ENCODE results near the gene IFT25. TPM values are rescaled to one million over a fixed set of nuclear protein-coding genes. Genes with fewer than 3 reads are reported as not detected.

The IFT25 gene
- total and polyA plus RNA-seq, 2 experiments from 2014 or later, result 27.4 to 69.0 TPM

DNA sequence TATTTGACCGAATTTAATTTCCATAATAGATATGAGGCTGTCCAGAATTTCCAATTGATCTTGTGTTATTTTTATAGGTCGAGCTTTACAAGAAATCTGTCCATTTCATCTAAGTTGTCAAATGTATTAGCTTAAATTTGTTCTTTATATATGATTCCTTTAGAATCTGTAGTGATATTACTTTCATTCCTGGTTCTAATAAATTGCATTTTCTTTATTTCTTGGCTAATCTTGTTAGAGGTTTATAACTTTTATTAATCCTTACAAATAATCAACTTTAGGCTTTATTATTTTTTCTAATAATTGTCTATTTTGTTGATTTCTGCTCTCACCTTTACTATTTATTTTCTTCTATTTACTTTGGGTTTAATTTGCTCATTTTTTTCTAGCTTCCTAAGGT, 14.0 kb downstream of the IFT25 start:
- WGBS (ENCODE audit: low lambda C conversion rate, missing lambda C conversion rate), result 97% methylated on average over 2 of the region's 2 CpGs

DNA sequence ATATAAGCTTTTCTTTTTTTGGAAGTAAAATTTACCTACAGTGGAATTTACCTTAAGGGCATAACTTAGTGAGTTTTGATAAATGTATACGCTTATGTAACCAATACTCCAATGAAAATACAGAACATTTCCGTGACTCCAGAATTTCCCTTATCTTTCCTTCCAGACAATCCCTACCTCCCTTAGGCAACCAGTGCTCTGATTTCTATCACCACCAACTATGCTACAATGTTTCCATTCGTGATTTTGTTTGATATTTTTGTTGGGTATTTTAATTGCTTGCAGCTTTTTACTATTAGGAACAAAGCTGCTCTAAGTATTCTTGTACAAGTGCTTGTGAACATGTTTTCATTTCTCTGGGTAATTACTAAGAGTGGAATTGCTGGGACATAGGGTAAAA, 14.6 kb downstream of the IFT25 start:
- Histone ChIP-seq H3K4me2 (no peak overlapping the region), H3K9me3 (ENCODE audit: low read depth) (peaks cover 12% of the 10 kb centered on the region), H2AFZ (no peak overlapping the region), H3K79me2 (peaks cover 3% of the 10 kb centered on the region), H3K36me3 (replicated peaks; ENCODE audit: insufficient read depth, low read depth) (no peaks in the 10 kb centered on the region), H3K27me3 (no peaks in the 10 kb centered on the region), H3K4me1 (ENCODE audit: insufficient read depth) (no peaks in the 10 kb centered on the region), H3K27ac (no peak overlapping the region), H4K20me1 (ENCODE audit: insufficient read depth, poor library complexity, severe bottlenecking) (no peaks in the 10 kb centered on the region), H3K9me2 (replicated peaks; ENCODE audit: insufficient read depth) (no peaks in the 10 kb centered on the region), H3K4me3 (no peak overlapping the region)
- TF ChIP-seq, protein P1, sequence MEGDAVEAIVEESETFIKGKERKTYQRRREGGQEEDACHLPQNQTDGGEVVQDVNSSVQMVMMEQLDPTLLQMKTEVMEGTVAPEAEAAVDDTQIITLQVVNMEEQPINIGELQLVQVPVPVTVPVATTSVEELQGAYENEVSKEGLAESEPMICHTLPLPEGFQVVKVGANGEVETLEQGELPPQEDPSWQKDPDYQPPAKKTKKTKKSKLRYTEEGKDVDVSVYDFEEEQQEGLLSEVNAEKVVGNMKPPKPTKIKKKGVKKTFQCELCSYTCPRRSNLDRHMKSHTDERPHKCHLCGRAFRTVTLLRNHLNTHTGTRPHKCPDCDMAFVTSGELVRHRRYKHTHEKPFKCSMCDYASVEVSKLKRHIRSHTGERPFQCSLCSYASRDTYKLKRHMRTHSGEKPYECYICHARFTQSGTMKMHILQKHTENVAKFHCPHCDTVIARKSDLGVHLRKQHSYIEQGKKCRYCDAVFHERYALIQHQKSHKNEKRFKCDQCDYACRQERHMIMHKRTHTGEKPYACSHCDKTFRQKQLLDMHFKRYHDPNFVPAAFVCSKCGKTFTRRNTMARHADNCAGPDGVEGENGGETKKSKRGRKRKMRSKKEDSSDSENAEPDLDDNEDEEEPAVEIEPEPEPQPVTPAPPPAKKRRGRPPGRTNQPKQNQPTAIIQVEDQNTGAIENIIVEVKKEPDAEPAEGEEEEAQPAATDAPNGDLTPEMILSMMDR (IDR thresholded peaks at IDR 0.05; ENCODE audit: poor library complexity), result no peak
- no peak for TF ChIP-seq EZH2 (IDR thresholded peaks at IDR 0.05; ENCODE audit: borderline replicate concordance)
- no peak for TF ChIP-seq EZH2phosphoT487 (IDR thresholded peaks at IDR 0.05; ENCODE audit: low read depth, severe bottlenecking, unreplicated experiment)
- WGBS (ENCODE audit: low lambda C conversion rate, missing lambda C conversion rate), result 89% methylated on average over 3 of the region's 3 CpGs
- DNase-seq (ENCODE audit: low spot score), result no peak

More for the DNA sequence above, 14.0 kb downstream of the IFT25 start:
- H3K27me3 ChIP-seq, result no peaks in the 10 kb centered on the region
- H3K36me3 ChIP-seq (replicated peaks; ENCODE audit: insufficient read depth, low read depth), result no peaks in the 10 kb centered on the region
- no peak for DNase-seq (ENCODE audit: low spot score)
- TF ChIP-seq, protein P1 (IDR thresholded peaks at IDR 0.05; ENCODE audit: poor library complexity), result no peak
- TF ChIP-seq EZH2phosphoT487 (IDR thresholded peaks at IDR 0.05; ENCODE audit: low read depth, severe bottlenecking, unreplicated experiment), result no peak
- no peak for TF ChIP-seq EZH2 (IDR thresholded peaks at IDR 0.05; ENCODE audit: borderline replicate concordance)
- H3K4me1 ChIP-seq (ENCODE audit: insufficient read depth), result no peaks in the 10 kb centered on the region
- H3K4me2 ChIP-seq, result no peak overlapping the region
- H2AFZ ChIP-seq, result no peak overlapping the region
- H3K4me3 ChIP-seq, result no peak overlapping the region
- peaks cover 12% of the 10 kb centered on the region for H3K9me3 ChIP-seq (ENCODE audit: low read depth)
- no peak overlapping the region for H3K27ac ChIP-seq
- H4K20me1 ChIP-seq (ENCODE audit: insufficient read depth, poor library complexity, severe bottlenecking), result no peaks in the 10 kb centered on the region
- peaks cover 3% of the 10 kb centered on the region for H3K79me2 ChIP-seq
- H3K9me2 ChIP-seq (replicated peaks; ENCODE audit: insufficient read depth), result no peaks in the 10 kb centered on the region

DNA sequence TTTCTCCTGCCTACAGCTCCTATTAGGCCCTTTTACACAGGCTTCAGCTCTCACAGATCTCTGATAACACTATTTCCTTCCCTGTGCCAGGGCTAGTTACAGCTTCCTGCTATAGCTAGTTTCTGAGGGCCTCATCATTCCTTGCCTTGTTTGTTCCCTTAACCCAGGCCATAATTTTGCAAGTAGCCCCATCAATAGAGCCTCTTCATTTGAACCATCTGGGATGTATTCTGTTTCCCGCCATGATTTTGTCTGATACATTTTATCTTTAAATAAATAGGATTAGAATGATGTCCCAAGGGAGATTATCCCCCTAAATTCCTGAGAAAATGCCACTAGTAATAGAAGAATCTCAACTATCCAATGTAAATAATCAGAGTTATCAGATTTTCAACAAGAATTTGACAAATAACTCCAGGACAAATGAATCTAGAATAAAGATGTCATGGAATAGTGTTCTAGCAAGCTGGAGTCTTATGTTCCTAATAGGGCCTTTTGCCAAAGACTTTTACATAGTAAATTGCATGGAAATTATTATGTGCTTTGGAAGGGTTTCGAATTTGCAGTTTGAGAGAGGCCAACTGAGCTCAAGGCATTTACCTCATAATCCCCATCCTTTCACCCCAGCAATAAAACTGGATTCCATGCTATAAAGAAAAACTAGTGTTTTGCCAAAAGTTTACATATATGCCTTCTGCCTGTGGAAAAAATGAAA, 16.1 kb downstream of the IFT25 start:
- Histone ChIP-seq H4K20me1 (ENCODE audit: insufficient read depth, poor library complexity, severe bottlenecking) (no peaks in the 10 kb centered on the region), H3K27me3 (no peaks in the 10 kb centered on the region), H2AFZ (no peak overlapping the region), H3K36me3 (replicated peaks; ENCODE audit: insufficient read depth, low read depth) (no peaks in the 10 kb centered on the region), H3K9me2 (replicated peaks; ENCODE audit: insufficient read depth) (no peaks in the 10 kb centered on the region), H3K79me2 (peaks cover 3% of the 10 kb centered on the region), H3K27ac (peak overlapping the region; percentile 58), H3K4me3 (no peak overlapping the region), H3K4me2 (no peak overlapping the region), H3K4me1 (ENCODE audit: insufficient read depth) (no peaks in the 10 kb centered on the region), H3K9me3 (ENCODE audit: low read depth) (peaks cover 8% of the 10 kb centered on the region)
- no peak for DNase-seq (ENCODE audit: low spot score)
- 61% methylated on average over 2 of the region's 2 CpGs for WGBS (ENCODE audit: low lambda C conversion rate, missing lambda C conversion rate)
- TF ChIP-seq EZH2phosphoT487 (IDR thresholded peaks at IDR 0.05; ENCODE audit: low read depth, severe bottlenecking, unreplicated experiment), result no peak
- no peak for TF ChIP-seq EZH2 (IDR thresholded peaks at IDR 0.05; ENCODE audit: borderline replicate concordance)

DNA sequence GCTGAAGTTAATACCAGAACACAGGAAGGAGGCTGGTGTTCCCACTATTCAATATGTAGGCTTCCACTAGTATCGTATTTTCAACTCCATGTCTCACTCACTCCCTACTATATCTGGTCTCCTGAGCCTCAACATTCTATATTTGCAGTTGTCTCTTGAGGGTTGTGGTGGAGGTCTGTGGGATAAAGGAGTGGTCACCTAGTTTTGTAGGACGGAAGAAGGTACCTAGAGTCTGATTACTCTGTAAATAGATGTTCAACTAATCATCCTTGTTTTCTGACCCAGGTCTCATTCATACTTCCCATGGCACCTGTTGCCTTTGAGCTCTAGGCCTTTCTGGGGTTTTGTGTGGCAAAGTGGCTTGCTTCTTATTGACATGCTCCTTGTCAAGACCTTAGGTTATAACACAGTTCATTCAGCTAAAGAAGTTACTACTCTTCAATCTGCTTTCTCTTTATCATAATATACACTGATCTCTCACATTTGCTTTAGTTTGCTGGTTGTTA, 18.1 kb downstream of the IFT25 start:
- 91% methylated on average over 2 of the region's 2 CpGs for WGBS (ENCODE audit: low lambda C conversion rate, missing lambda C conversion rate)
- Histone ChIP-seq H3K79me2 (no peaks in the 10 kb centered on the region), H3K36me3 (replicated peaks; ENCODE audit: insufficient read depth, low read depth) (no peaks in the 10 kb centered on the region), H3K27ac (no peak overlapping the region), H2AFZ (no peak overlapping the region), H3K9me3 (ENCODE audit: low read depth) (no peaks in the 10 kb centered on the region), H3K27me3 (no peaks in the 10 kb centered on the region), H4K20me1 (ENCODE audit: insufficient read depth, poor library complexity, severe bottlenecking) (no peaks in the 10 kb centered on the region), H3K4me2 (no peak overlapping the region), H3K4me1 (ENCODE audit: insufficient read depth) (no peaks in the 10 kb centered on the region), H3K4me3 (no peak overlapping the region), H3K9me2 (replicated peaks; ENCODE audit: insufficient read depth) (no peaks in the 10 kb centered on the region)
- no peak for TF ChIP-seq EZH2phosphoT487 (IDR thresholded peaks at IDR 0.05; ENCODE audit: low read depth, severe bottlenecking, unreplicated experiment)
- no peak for DNase-seq (ENCODE audit: low spot score)
